GM21576 (cell line): ENCODE data around the gene MAGEF1.

Experiments used
- ATAC-seq: cut with Tn5 transposase; IDR thresholded peaks from one replicate; pipeline ENCODE4 v1.9.1; 2021; ENCODE audit warnings: mild to moderate bottlenecking, moderate library complexity; ENCODE audit not compliant: unreplicated experiment

MAGEF1 gene

DNA sequence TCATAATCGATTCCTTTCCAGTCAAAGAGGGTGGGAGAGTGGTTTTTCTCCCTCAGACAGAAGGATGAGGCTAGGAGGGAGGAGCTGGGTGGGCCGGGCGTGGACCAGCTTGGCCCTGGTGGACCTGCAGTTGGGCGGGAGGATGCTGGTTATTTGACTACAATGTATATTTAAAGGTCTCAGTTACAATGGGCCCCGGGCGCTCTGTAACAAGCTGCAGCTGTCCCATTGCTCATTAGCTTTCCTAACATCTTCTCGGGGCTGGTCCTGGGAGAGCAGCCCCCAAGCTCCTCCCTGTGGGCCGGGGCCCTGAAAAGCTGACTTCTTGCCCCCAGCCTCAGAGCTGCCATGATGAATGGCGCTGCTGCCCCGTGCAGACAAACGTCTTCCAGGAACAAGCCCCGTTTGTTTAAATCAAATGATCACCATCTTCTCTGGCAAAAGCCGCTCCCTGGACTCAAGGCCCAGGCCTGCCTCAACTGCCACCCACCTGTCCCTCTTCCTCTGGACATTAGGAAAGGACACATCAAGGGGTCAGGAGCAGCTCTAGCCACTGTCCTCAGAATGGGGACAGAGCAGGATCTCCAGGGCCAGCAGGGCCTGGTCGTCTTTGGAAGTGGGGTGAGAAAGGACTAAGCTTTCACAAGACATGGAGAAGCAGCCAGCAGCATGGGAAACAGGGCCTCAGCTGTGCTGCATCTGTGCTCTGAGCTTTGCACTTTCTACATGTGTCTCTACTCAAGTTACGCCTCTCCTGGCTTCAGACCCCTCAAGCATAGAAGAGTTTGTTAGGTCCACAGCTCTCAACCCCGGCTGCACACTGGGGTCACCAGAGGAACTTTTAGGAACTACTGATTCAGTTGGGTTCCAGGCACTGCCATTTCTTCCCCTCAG lies 38.6 kb downstream of the MAGEF1 start:
- ATAC-seq: no peak

DNA sequence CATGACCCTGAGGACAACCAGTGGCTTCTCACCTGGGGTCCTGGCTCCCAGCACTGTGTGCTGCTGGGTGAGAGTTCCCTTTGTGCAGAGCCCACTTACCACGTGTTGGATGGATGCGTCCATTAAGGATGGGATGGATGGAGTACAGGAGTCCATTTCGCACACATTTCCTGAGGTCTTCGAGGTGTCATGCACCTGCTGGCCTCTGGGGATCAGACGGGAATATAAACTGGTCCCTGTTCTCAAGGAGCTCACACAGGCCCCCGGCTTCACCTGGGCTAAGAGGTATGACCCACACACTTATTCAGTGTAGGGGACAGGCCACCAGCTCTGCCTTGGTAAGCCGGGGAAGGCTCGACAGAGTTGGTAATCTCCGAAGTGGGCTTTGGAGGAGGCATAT lies 39.5 kb downstream of the MAGEF1 start:
- no peak for ATAC-seq

- ATAC-seq: no peak
Observed at GRCh38 chr3:184670091-184670602, 41.7 kb downstream of the MAGEF1 start.

- no peak for ATAC-seq
Observed at GRCh38 chr3:184669578-184669977, 42.3 kb downstream of the MAGEF1 start.

DNA sequence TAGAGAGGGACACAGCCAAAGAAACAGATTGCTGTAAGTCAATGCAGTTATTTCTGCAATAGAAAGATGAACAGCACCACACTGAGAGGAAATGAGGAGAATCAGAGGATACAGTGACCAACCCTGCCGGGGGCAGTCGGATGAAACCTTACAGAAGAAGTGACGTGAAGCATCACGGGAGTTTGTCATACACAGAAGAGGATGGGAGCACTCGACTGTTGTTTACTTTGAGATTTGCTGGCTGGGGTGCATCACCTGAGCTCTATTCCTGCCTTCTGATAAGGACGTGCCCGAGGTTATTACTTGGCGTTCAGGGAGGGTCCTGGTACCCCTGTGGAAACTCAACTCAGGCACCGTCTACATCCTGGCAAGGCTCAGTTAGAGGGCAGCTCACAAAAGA lies 45.4 kb downstream of the MAGEF1 start:
- ATAC-seq: no peak

DNA sequence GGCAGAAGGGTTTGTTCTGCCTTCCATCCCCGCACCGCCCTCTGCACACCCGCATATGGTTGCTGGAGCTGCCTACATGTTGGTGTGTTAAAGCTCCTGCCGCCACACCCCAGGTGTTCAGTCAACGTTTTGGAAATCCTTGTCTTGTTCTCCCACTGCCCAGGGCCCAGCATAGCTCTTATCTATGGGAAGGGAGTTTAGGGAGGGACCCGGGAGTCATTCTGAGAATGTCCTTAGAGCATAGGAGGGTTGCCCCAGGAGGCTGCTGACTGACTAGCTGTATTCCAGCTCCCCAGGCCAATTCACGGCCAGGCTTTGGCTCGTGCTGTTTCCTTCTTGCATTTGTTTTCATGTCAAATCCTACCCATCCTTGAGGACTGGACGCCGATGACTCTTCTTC lies 46.8 kb downstream of the MAGEF1 start:
- ATAC-seq: no peak

- no peak for ATAC-seq
Observed at GRCh38 chr3:184663756-184664155, 48.1 kb downstream of the MAGEF1 start.

DNA sequence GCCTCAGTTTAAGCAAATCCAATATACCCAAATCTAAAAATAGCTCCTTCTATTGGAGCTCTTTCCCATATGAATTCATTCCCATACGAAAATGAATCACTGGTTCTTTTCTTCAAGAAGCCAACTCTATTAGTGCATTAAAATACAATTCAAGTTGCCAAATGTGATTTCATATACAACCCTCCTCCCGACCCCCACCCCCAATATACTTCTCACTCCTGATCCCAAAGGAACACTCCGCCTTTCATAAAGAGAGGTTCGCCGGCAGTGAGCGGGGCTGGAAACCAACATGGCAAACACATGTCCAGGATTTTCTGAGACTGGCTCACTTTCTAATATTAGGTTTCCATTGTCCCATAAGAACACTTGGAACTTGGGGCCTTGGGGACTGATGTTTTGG lies 48.5 kb downstream of the MAGEF1 start:
- no peak for ATAC-seq

DNA sequence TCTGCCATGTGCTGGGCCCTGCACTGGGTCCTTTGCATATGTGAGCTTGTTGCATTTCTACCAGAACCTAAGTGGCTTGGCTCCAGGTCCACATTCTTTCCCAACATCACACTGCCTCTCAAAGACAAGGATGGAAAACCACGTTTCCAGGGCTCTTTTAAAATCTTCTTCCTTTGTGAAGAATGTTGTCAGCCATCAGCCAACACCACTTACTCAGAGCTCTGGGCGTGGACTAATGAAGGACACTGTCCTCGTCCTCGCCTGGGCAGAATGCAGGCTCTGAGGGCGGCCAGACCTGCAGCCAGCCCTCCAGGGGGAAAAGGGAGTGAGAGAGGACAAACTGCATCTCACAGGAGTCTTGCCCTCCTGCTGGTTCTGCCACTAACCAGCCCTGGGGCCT lies 49.7 kb downstream of the MAGEF1 start:
- no peak for ATAC-seq

GRCh38 chr3:184660931-184661330 lies 50.9 kb downstream of the MAGEF1 start:
- ATAC-seq: no peak
